Fibroblast of the aortic adventitia (primary cell): ENCODE data around the gene SPRY1. TPM values are rescaled to one million over a fixed set of nuclear protein-coding genes. Genes with fewer than 3 reads are reported as not detected.

Experiments used
- DNase-seq: peaks from one replicate; pipeline ENCODE4 v3.0.0-alpha.2; 2010; ENCODE audit warnings: low read depth
- H3K4me3 ChIP-seq: 2 replicates; pipeline ENCODE4 v1.5.1; 2011; ENCODE audit warnings: low read depth, mild to moderate bottlenecking, control low read depth, low read length, moderate library complexity
- CTCF ChIP-seq: IDR thresholded peaks from 2 replicates; pipeline ENCODE4 v1.5.1; 2011; ENCODE audit warnings: mild to moderate bottlenecking, low read length, control low read depth, inconsistent platforms; ENCODE audit not compliant: insufficient read depth
- total RNA-seq: library from RNA; depleted of rRNA; stranded (reverse); fragments of >200 nt; gene quantifications from 2 replicates; pipeline ENCODE4 v1.2.3, GENCODE V29; 2012; ENCODE audit warnings: low replicate concordance

Gene SPRY1
- total RNA-seq, 1 donor: 33.0 TPM

- H3K4me3 ChIP-seq: no peak overlapping the region
- no peak for TF ChIP-seq CTCF
- no peak for DNase-seq
These were observed 19.0 kb downstream of the SPRY1 start for GRCh38 chr4:123415576-123415975.

- DNase-seq: peak; percentile 65
- no peak for TF ChIP-seq CTCF
- no peak overlapping the region for H3K4me3 ChIP-seq
These were observed 19.4 kb downstream of the SPRY1 start for GRCh38 chr4:123415977-123416376.

- TF ChIP-seq CTCF: no peak
- peak; percentile 37 for DNase-seq
- H3K4me3 ChIP-seq: no peak overlapping the region
These were observed 21.2 kb downstream of the SPRY1 start for GRCh38 chr4:123417813-123418212.

- no peak overlapping the region for H3K4me3 ChIP-seq
- TF ChIP-seq CTCF: no peak
- peak; percentile 96 for DNase-seq
These were observed 21.8 kb downstream of the SPRY1 start for GRCh38 chr4:123418351-123418931.

- TF ChIP-seq CTCF: no peak
- DNase-seq: no peak
- no peak overlapping the region for H3K4me3 ChIP-seq
These were observed 23.5 kb downstream of the SPRY1 start for GRCh38 chr4:123419885-123420755.

GRCh38 chr4:123421227-123421936 is 24.8 kb downstream of the SPRY1 start:
- no peak for DNase-seq
- H3K4me3 ChIP-seq: no peak overlapping the region
- no peak for TF ChIP-seq CTCF
